ENCODE results near the gene MMP23B. TPM values are rescaled to one million over a fixed set of nuclear protein-coding genes. Genes with fewer than 3 reads are reported as not detected.

The MMP23B gene
- total and polyA plus RNA-seq, 2 experiments from 2014 or later: 15.8 to 16.2 TPM

DNA sequence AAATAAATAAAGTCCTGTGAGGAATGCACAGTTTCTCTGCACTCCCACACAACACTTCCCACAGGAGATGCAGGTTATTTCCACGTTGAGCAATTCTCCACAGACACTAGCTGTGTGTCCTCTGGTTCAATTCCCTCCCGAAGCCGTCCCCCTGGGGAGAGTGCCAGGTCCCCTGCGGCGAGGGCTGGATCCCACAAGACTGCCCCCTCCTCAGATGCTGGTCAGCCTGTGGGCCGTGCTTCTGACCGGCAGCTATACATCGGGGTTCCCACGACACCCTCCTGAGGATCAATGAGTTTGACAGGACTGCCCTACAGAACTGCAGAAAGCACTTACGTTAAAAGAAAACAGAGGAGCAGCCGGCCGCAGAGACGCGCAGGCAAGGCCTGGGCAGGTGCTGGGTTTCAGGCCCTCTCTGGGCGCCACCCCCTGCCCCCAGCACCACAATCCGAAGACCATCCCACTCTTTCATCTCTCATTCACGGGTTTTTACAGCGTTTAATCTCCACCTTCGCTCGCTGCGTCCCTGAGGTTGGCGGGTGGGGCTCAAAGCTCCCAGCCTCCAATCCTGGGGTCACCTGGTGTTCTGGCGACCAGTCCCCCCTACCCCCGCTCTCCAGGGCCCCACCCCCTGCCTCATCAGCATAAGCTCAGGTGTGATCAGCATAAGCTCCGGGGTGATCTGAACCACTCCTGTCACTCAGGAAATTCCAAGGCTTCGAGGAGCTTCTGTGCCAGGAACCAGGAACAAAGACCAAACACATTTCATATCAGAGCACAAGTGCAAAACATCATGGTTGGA, 51.3 kb downstream of the MMP23B start:
- Histone ChIP-seq H3K4me3 (peak overlapping the region; percentile 36; the same call in 1 of the 2 replicates), H2AFZ (no peak overlapping the region), H3K36me3 (ENCODE audit: insufficient read depth) (no peaks in the 10 kb centered on the region), H3K27me3 (ENCODE audit: insufficient read depth) (no peaks in the 10 kb centered on the region), H3K9me2 (ENCODE audit: insufficient read depth) (no peaks in the 10 kb centered on the region), H3K4me1 (ENCODE audit: insufficient read depth) (peaks cover 9% of the 10 kb centered on the region), H4K20me1 (replicated peaks; ENCODE audit: insufficient read depth) (peaks cover 30% of the 10 kb centered on the region), H3K27ac (ENCODE audit: low read depth) (peak overlapping the region; percentile 86), H3F3A (replicated peaks; ENCODE audit: low read depth) (peaks cover 17% of the 10 kb centered on the region), H3K79me2 (replicated peaks; ENCODE audit: insufficient read depth) (peaks cover 96% of the 10 kb centered on the region), H3K4me2 (peak overlapping the region; percentile 62)
- TF ChIP-seq EZH2 (IDR thresholded peaks at IDR 0.05; ENCODE audit: low read depth, unreplicated experiment) (no peak), CTCF (conservative IDR thresholded peaks at IDR 0.05; ENCODE audit: low read depth in 2 of 2) (no peak), ZNF462 (CRISPR knock-in tag; IDR thresholded peaks at IDR 0.05) (no peak), ZNF331 (CRISPR knock-in tag; IDR thresholded peaks at IDR 0.05; ENCODE audit: low read depth) (no peak), NANOG (IDR thresholded peaks at IDR 0.05; ENCODE audit: borderline replicate concordance) (no peak), REST (IDR thresholded peaks at IDR 0.05; ENCODE audit: unreplicated experiment) (no peak), ZNF114 (CRISPR knock-in tag; IDR thresholded peaks at IDR 0.05) (no peak), EZH2phosphoT487 (IDR thresholded peaks at IDR 0.05; ENCODE audit: unreplicated experiment) (no peak), CREB1 (CRISPR knock-in tag; IDR thresholded peaks at IDR 0.05; ENCODE audit: low read depth) (no peak), STAT1 (IDR thresholded peaks at IDR 0.05; ENCODE audit: unreplicated experiment) (no peak), JUNB (IDR thresholded peaks at IDR 0.05; ENCODE audit: unreplicated experiment) (no peak), POLR2AphosphoS5 (IDR thresholded peaks at IDR 0.05; ENCODE audit: low read depth) (no peak)
- TF ChIP-seq, protein P1, sequence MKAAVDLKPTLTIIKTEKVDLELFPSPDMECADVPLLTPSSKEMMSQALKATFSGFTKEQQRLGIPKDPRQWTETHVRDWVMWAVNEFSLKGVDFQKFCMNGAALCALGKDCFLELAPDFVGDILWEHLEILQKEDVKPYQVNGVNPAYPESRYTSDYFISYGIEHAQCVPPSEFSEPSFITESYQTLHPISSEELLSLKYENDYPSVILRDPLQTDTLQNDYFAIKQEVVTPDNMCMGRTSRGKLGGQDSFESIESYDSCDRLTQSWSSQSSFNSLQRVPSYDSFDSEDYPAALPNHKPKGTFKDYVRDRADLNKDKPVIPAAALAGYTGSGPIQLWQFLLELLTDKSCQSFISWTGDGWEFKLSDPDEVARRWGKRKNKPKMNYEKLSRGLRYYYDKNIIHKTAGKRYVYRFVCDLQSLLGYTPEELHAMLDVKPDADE (IDR thresholded peaks at IDR 0.05): no peak
- H3K4me3 Mint-ChIP-seq: peak overlapping the region; percentile 57
- H3K9me3 Mint-ChIP-seq: no peaks in the 10 kb centered on the region
- DNase-seq (ENCODE audit: low spot score): peak; percentile 76
- peaks cover 39% of the 10 kb centered on the region for H3K4me1 Mint-ChIP-seq
- peak; percentile 85 for ATAC-seq
- peaks cover 6% of the 10 kb centered on the region for H3K27me3 Mint-ChIP-seq (ENCODE audit: insufficient read depth, low read depth, poor library complexity)
- H3K27ac Mint-ChIP-seq: peak overlapping the region; percentile 92
- H3K36me3 Mint-ChIP-seq (ENCODE audit: low read depth): peaks cover 9% of the 10 kb centered on the region

Data from GM23338 (cell line).